Keratinocyte (primary cell): Measurements from ENCODE around the gene SPOCK3.

Experiments used
- CTCF ChIP-seq, 3 experiments: IDR thresholded peaks in 1 of 3; conservative IDR thresholded peaks in 1 of 3; optimal IDR thresholded peaks in 1 of 3; 2 replicates in 2 of 3; 3 replicates in 1 of 3; pipeline versions ENCODE3 to v1.5.1; 2011; ENCODE audit warnings: low read length in 3 of 3, mild to moderate bottlenecking in 3 of 3, moderate library complexity in 2 of 3, control low read depth in 1 of 3, inconsistent platforms in 1 of 3; ENCODE audit not compliant: insufficient read depth in 2 of 3; ENCODE audit errors: extremely low read depth in 1 of 3
- EZH2 ChIP-seq: IDR thresholded peaks from one replicate; pipeline ENCODE4 v1.6.1; 2012; ENCODE audit warnings: inconsistent platforms, mild to moderate bottlenecking, low read length, moderate library complexity

DNA sequence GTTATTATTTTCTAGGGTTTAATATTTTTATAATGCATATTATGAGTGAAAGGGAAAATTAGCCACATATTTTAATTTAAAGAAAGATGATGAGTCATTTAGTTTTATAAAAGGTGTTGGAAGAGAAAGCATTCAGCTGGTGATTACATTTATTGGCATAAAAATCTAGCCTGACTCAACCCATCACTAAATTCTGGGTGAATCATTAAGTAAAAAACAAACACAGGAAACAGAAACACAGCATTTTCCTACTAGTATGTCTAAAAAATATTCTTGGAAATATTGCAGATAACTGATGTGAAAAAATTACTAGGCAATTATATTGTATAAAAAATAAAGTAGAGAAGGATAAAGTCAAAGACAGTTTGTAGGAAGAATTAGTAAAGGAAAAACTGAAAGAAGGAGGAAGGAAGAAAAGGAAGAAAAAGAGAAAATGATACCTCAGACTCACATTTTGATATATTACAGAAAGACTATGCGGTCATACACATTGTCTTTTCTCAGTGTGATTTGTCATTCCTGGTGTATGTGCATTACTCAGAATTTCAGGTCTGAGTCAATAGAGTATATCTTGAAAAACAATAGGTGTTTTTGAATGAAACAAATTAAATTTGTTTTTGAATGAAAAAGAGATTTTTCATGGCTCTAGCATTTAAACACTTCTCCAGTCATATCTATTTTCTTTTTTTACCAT, 48.0 kb upstream of the SPOCK3 start:
- TF ChIP-seq CTCF (optimal IDR thresholded peaks at IDR 0.05 in 1 of 3, IDR thresholded peaks at IDR 0.05 in 1 of 3, conservative IDR thresholded peaks at IDR 0.05 in 1 of 3; ENCODE audit: extremely low read depth in 1 of 3, insufficient read depth in 2 of 3, low read length in 3 of 3) (no peak), EZH2 (no peak)
